Right atrium auricular region (tissue), 2 donors: Measurements from ENCODE around the gene TNS3. TPM values are rescaled to one million over a fixed set of nuclear protein-coding genes. Genes with fewer than 3 reads are reported as not detected.

Experiments used
- DNase-seq: peaks from one replicate; pipeline ENCODE4 v3.0.0-alpha.2; 2019; ENCODE audit warnings: low spot score
- H3K27ac ChIP-seq, 2 donors: fragments of 200-600 bp; sonication (generic); 1 replicate in 1 of 2; 2 replicates in 1 of 2; pipeline ENCODE4 v1.5.1; 2016 to 2019
- H3K27me3 ChIP-seq, 2 donors: fragments of 200-600 bp; sonication (generic); one replicate each; pipeline versions ENCODE4 v1.5.1 to v1.6.0; 2017 to 2019
- H3K36me3 ChIP-seq: fragments of 200-600 bp; sonication (generic); one replicate; pipeline ENCODE4 v1.5.1; 2016
- H3K4me1 ChIP-seq, 2 donors: fragments of 200-600 bp; sonication (generic); one replicate each; pipeline versions ENCODE4 v1.5.1 to v1.6.0; 2017 to 2019
- H3K4me3 ChIP-seq, 2 donors: fragments of 200-600 bp; sonication (generic); 1 replicate in 1 of 2; 2 replicates in 1 of 2; pipeline ENCODE4 v1.5.1; 2017 to 2019; ENCODE audit warnings: mild to moderate bottlenecking in 1 of 2, moderate library complexity in 1 of 2
- H3K9me3 ChIP-seq, 2 donors: fragments of 200-600 bp; sonication (generic); one replicate each; pipeline ENCODE4 v1.5.1; 2019
- CTCF ChIP-seq, 2 donors: fragments of 200-600 bp; sonication (generic); IDR thresholded peaks; one replicate each; pipeline ENCODE4 v1.5.1; 2019; ENCODE audit warnings: antibody characterized with exemption in 2 of 2
- total RNA-seq, 2 donors: library from RNA; depleted of rRNA; stranded (reverse); fragments of >200 nt; gene quantifications; one replicate each; pipeline ENCODE4 v1.1.0, GENCODE V29; 2016

Gene TNS3
- total RNA-seq, 2 donors from 2014 or later: 39.7 to 44.4 TPM

GRCh38 chr7:47239931-47240421 is 341.9 kb downstream of the TNS3 start:
- no peaks in the 10 kb centered on the region for H3K9me3 ChIP-seq
- no peak overlapping the region for H3K27ac ChIP-seq
- H3K27me3 ChIP-seq: no peaks in the 10 kb centered on the region
- H3K4me3 ChIP-seq: no peak overlapping the region
- no peak for DNase-seq
- TF ChIP-seq CTCF (IDR thresholded peaks at IDR 0.05): no peak
- peaks cover 0 to 6% of the 10 kb centered on the region in 2 donors for H3K4me1 ChIP-seq
- no peaks in the 10 kb centered on the region for H3K36me3 ChIP-seq

GRCh38 chr7:47239034-47239433 is 342.9 kb downstream of the TNS3 start:
- no peaks in the 10 kb centered on the region for H3K27me3 ChIP-seq
- no peak for TF ChIP-seq CTCF (IDR thresholded peaks at IDR 0.05)
- no peak overlapping the region for H3K27ac ChIP-seq
- no peaks in the 10 kb centered on the region for H3K9me3 ChIP-seq
- no peak overlapping the region for H3K4me3 ChIP-seq
- H3K4me1 ChIP-seq: peaks cover 0 to 6% of the 10 kb centered on the region in 2 donors
- H3K36me3 ChIP-seq: no peaks in the 10 kb centered on the region
- DNase-seq: no peak

- Histone ChIP-seq H3K27me3 (no peaks in the 10 kb centered on the region), H3K4me3 (no peak overlapping the region), H3K27ac (no peak overlapping the region), H3K4me1 (peaks cover 0 to 6% of the 10 kb centered on the region in 2 donors), H3K36me3 (no peaks in the 10 kb centered on the region), H3K9me3 (no peaks in the 10 kb centered on the region)
- no peak for TF ChIP-seq CTCF (IDR thresholded peaks at IDR 0.05)
- no peak for DNase-seq
Measured at GRCh38 chr7:47236480-47237129, 345.3 kb downstream of the TNS3 start.

- no peak for TF ChIP-seq CTCF (IDR thresholded peaks at IDR 0.05)
- no peaks in the 10 kb centered on the region for H3K27me3 ChIP-seq
- no peak overlapping the region for H3K4me3 ChIP-seq
- no peaks in the 10 kb centered on the region for H3K36me3 ChIP-seq
- no peak overlapping the region for H3K27ac ChIP-seq
- H3K9me3 ChIP-seq: no peaks in the 10 kb centered on the region
- peaks cover 0 to 6% of the 10 kb centered on the region in 2 donors for H3K4me1 ChIP-seq
- DNase-seq: no peak
Measured at GRCh38 chr7:47233996-47234395, 347.9 kb downstream of the TNS3 start.

- Histone ChIP-seq H3K4me1 (peaks cover 0 to 6% of the 10 kb centered on the region in 2 donors), H3K27me3 (no peaks in the 10 kb centered on the region), H3K27ac (no peak overlapping the region), H3K36me3 (no peaks in the 10 kb centered on the region), H3K4me3 (no peak overlapping the region), H3K9me3 (no peaks in the 10 kb centered on the region)
- TF ChIP-seq CTCF (IDR thresholded peaks at IDR 0.05): peak in 1 of 2 donors; percentile 54
- DNase-seq: no peak
Measured at GRCh38 chr7:47232751-47233412, 349.0 kb downstream of the TNS3 start.
